ENCODE results near the gene CDH11. TPM values are rescaled to one million over a fixed set of nuclear protein-coding genes. Genes with fewer than 3 reads are reported as not detected.

CDH11 gene
- total and polyA plus RNA-seq, 10 of the 15 experiments (the other 5 are each of a cell fraction or from before 2014, with no cell fraction given): 0.31 to 9.7 (median 0.87) TPM

DNA sequence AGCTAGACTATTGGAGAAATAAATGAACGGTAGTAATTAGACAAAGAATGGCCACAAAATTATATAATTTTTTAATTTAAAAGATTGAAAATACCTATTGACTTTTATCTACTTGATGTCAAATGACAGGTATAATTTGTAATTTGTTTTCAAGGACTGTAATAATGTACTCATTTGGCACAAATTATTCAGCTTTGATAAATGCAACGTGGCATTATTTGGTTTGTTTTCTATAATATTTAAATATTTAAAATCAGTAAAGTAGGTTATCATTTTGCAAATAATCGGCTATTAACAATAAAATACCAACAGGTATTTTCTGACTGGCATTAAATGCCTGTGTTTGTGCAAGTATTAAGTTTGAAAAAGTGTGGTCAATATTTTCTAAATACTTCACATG lies 60.6 kb downstream of the CDH11 start:
- no TSS peak for BruUV-seq (replicated peaks)
- CTCF ChIA-PET: interaction anchor here (0.7 to 1.4 kb wide), 2 partner anchors 12 to 563 kb away, joined by 3 to 4 read pairs; no protein-coding TSS in a partner anchor
- H3K4me2 ChIP-seq (ENCODE audit: control insufficient read depth, insufficient read depth): no peak overlapping the region
- POLR2A ChIA-PET: no interaction called here
- SMC1A ChIA-PET (ENCODE audit: uncharacterized antibody, unreplicated experiment): no interaction called here
- H4K20me1 ChIP-seq (ENCODE audit: control insufficient read depth, insufficient read depth): no peaks in the 10 kb centered on the region
- H3K27me3 ChIP-seq (replicated peaks in 1 of 2; ENCODE audit: control insufficient read depth in 2 of 2, insufficient read depth in 2 of 2, low read length in 1 of 2): no peaks in the 10 kb centered on the region
- no peak for ATAC-seq
- no peak overlapping the region for H3K27ac ChIP-seq (ENCODE audit: control insufficient read depth, insufficient read depth)
- FAIRE-seq: no peak
- in situ Hi-C loops (cut with MboI) (no loop called here), intact Hi-C loops (cut with micrococcal nuclease; ENCODE audit: unreplicated experiment) (no loop called here)
- no peaks in the 10 kb centered on the region for H3K9me3 ChIP-seq (replicated peaks; ENCODE audit: control insufficient read depth, insufficient read depth, low read length)
- DNase-seq (ENCODE audit: low read depth, low spot score): no peak
- no peaks in the 10 kb centered on the region for H3K36me3 ChIP-seq (ENCODE audit: control insufficient read depth in 2 of 2, insufficient read depth in 2 of 2, low read length in 1 of 2)
- H3K4me3 ChIP-seq: no peak overlapping the region
- no peak overlapping the region for H3K9ac ChIP-seq (ENCODE audit: control insufficient read depth, insufficient read depth, low read length)
- 1% methylated on average over 3 of the region's 3 CpGs for WGBS (ENCODE audit: insufficient coverage, insufficient replicate concordance, low lambda C conversion rate, missing lambda C conversion rate)
- H3K79me2 ChIP-seq (ENCODE audit: control insufficient read depth, insufficient read depth, low read length): no peaks in the 10 kb centered on the region
- RAD21 ChIA-PET (ENCODE audit: unreplicated experiment): no interaction called here
- TF ChIP-seq RAD21 (IDR thresholded peaks at IDR 0.05; ENCODE audit: insufficient read depth, low read depth, low read length): no peak
- TF ChIP-seq REST (IDR thresholded peaks at IDR 0.05; ENCODE audit: low read depth, low read length): no peak
- no peak for TF ChIP-seq CEBPB (IDR thresholded peaks at IDR 0.05; ENCODE audit: borderline replicate concordance in 1 of 2, low read depth in 2 of 2, low read length in 2 of 2)
- no peak for TF ChIP-seq CHD4 (IDR thresholded peaks at IDR 0.05)
- no peak for TF ChIP-seq HCFC1 (IDR thresholded peaks at IDR 0.05; ENCODE audit: low read length)
- TF ChIP-seq NFYA (IDR thresholded peaks at IDR 0.05; ENCODE audit: borderline replicate concordance, low read depth, low read length): no peak
- no peak for TF ChIP-seq WRNIP1 (IDR thresholded peaks at IDR 0.05; ENCODE audit: borderline replicate concordance, low read depth, low read length)
- TF ChIP-seq ZNF274 (IDR thresholded peaks at IDR 0.05; ENCODE audit: insufficient read depth, insufficient read length): no peak
- no peak for TF ChIP-seq NR2C2 (IDR thresholded peaks at IDR 0.05; ENCODE audit: borderline replicate concordance, control insufficient read depth, insufficient read length, low read depth)
- TF ChIP-seq SMC3 (IDR thresholded peaks at IDR 0.05; ENCODE audit: borderline replicate concordance, low read length): no peak
- no peak for TF ChIP-seq YY1 (IDR thresholded peaks at IDR 0.05; ENCODE audit: low read depth, low read length)
- no peak for TF ChIP-seq NR2F1 (conservative IDR thresholded peaks at IDR 0.05)
- no peak for TF ChIP-seq ATF7 (IDR thresholded peaks at IDR 0.05; ENCODE audit: low read depth)
- no peak for TF ChIP-seq ZBED1 (IDR thresholded peaks at IDR 0.05; ENCODE audit: borderline replicate concordance)
- no peak for TF ChIP-seq TCF3 (IDR thresholded peaks at IDR 0.05; ENCODE audit: borderline replicate concordance, insufficient read depth, low read depth, low read length)
- no peak overlapping the region for H2AFZ ChIP-seq (ENCODE audit: control insufficient read depth, low read depth, low read length)
- H3K4me1 ChIP-seq (ENCODE audit: control insufficient read depth, insufficient read depth, low read length): no peaks in the 10 kb centered on the region

All from GM12878 (cell line).